ENCODE measurements around the gene CCSER1. TPM values are rescaled to one million over a fixed set of nuclear protein-coding genes. Genes with fewer than 3 reads are reported as not detected.

The CCSER1 gene
- total and polyA plus RNA-seq, 2 of the 8 experiments (the other 6 are each of a cell fraction or from before 2014, with no cell fraction given): 0.26 to 0.84 TPM

GRCh38 chr4:90095000-90095399 lies 32.2 kb upstream of the CCSER1 start:
- POLR2A ChIA-PET (ENCODE audit: partially characterized antibody): no interaction called here
- Histone ChIP-seq H4K91ac (replicated peaks; ENCODE audit: insufficient read length, low read length) (no peak overlapping the region), H4K8ac (ENCODE audit: extremely low read depth, insufficient read depth, low read length) (no peak overlapping the region), H3K18ac (ENCODE audit: extremely low read depth, low read length) (no peak overlapping the region), H3K36me3 (ENCODE audit: control insufficient read depth in 2 of 4, insufficient read depth in 4 of 4, low read length in 3 of 4) (no peaks in the 10 kb centered on the region), H3K9ac (replicated peaks in 1 of 4; ENCODE audit: extremely low read depth in 1 of 4, low read depth in 3 of 4, low read length in 3 of 4) (no peak overlapping the region), H2BK15ac (ENCODE audit: low read length) (no peak overlapping the region), H3K4me3 (ENCODE audit: extremely low read depth in 1 of 4, insufficient read depth in 2 of 4, low read depth in 3 of 4, low read length in 4 of 4) (no peak overlapping the region), H3K23ac (ENCODE audit: insufficient read length) (no peak overlapping the region), H3K79me2 (ENCODE audit: control insufficient read depth in 1 of 2, insufficient read depth in 2 of 2, low read length in 2 of 2) (no peaks in the 10 kb centered on the region), H3K4ac (replicated peaks; ENCODE audit: insufficient read length, low read depth, low read length) (no peak overlapping the region), H3K27ac (ENCODE audit: low read depth, low read length) (no peak overlapping the region), H3K79me1 (ENCODE audit: low read depth, low read length) (no peaks in the 10 kb centered on the region), H2BK12ac (ENCODE audit: low read depth, low read length) (no peak overlapping the region), H2AK5ac (ENCODE audit: low read depth, low read length) (no peak overlapping the region), H3K56ac (replicated peaks; ENCODE audit: insufficient read length, low read depth, low read length) (no peak overlapping the region), H3K4me2 (ENCODE audit: insufficient read depth in 1 of 2, low read depth in 2 of 2, low read length in 2 of 2) (no peak overlapping the region), H3K27me3 (replicated peaks in 1 of 4; ENCODE audit: control insufficient read depth in 3 of 4, extremely low read depth in 1 of 4, insufficient read depth in 3 of 4, low read length in 3 of 4) (no peaks in the 10 kb centered on the region), H3K4me1 (replicated peaks in 1 of 4; ENCODE audit: control insufficient read depth in 3 of 4, insufficient read depth in 4 of 4, low read length in 3 of 4) (no peaks in the 10 kb centered on the region), H2AFZ (ENCODE audit: low read length) (no peak overlapping the region), H3K23me2 (ENCODE audit: low read depth, low read length) (0 out of 2 replicates have a peak, but pooled peaks cover 2% of the 10 kb centered on the region), H4K20me1 (replicated peaks in 1 of 2; ENCODE audit: control insufficient read depth in 1 of 2, insufficient read depth in 2 of 2, low read length in 2 of 2) (no peaks in the 10 kb centered on the region), H3K14ac (ENCODE audit: insufficient read length) (no peak overlapping the region), H2BK5ac (ENCODE audit: low read depth, low read length) (no peak overlapping the region), H2BK120ac (replicated peaks; ENCODE audit: low read depth, low read length) (no peak overlapping the region), H3K9me3 (ENCODE audit: insufficient read depth in 2 of 2, low read depth in 1 of 2, low read length in 1 of 2) (no peaks in the 10 kb centered on the region; a peak in 1 of 4 replicates), H2BK20ac (ENCODE audit: low read length) (no peak overlapping the region), H4K5ac (ENCODE audit: insufficient read length, low read depth, low read length) (no peak overlapping the region)
- DNase-seq (ENCODE audit: low read depth in 1 of 2, low spot score in 2 of 2) (no peak), FAIRE-seq (no peak)
- WGBS, 2 experiments (ENCODE audit: extremely low coverage in 1 of 2, insufficient coverage in 1 of 2, insufficient read length in 1 of 2, insufficient replicate concordance in 2 of 2, low coverage in 1 of 2, low lambda C conversion rate in 2 of 2, missing lambda C conversion rate in 1 of 2): 96% methylated on average over 1 of the region's 1 CpG; no CpG with 5 or more reads in 1 of the 2 experiments
- CTCF ChIA-PET (ENCODE audit: partially characterized antibody): no interaction called here
- TF ChIP-seq HDAC2 (IDR thresholded peaks at IDR 0.05; ENCODE audit: borderline replicate concordance in 1 of 2, low read depth in 2 of 2, low read length in 2 of 2): no peak
- TF ChIP-seq CHD2 (IDR thresholded peaks at IDR 0.05; ENCODE audit: low read length): no peak
- no peak for TF ChIP-seq EZH2 (IDR thresholded peaks at IDR 0.05; ENCODE audit: low read depth, low read length, severe bottlenecking)
- TF ChIP-seq RFX5 (IDR thresholded peaks at IDR 0.05; ENCODE audit: borderline replicate concordance, low read depth, low read length): no peak
- no peak for TF ChIP-seq KDM4A (IDR thresholded peaks at IDR 0.05; ENCODE audit: low read depth, low read length, severe bottlenecking)
- no peak for TF ChIP-seq SP1 (IDR thresholded peaks at IDR 0.05; ENCODE audit: low read depth, low read length)
